ENCODE measurements around the gene DPYSL5.

DPYSL5 gene

DNA sequence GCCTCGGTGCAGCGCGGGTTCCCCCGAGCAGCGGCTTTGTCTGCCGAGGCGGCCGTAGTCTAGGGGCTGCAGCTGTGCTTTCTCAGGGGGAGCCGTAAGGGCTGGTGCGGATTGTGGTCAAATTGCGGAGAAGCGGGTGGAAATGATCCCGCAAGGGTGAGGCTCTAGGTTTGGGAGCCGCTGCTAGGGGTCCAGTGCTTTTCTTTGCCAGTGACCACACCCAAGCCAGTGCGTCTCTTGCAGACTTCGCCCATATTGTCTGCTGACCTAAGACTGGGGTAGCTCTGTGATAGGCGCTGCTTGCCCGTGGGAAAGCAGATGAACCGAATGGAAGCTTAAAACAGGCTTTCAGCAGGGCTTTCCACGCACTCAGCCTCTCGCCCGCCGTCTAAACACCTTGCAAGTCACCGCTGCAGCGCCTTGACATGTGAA, 2.1 kb downstream of the DPYSL5 start:
- no peak for DNase-seq
- no peak overlapping the region for H3K4me3 ChIP-seq (ENCODE audit: low read depth in 1 of 2, low read length in 2 of 2)

DNA sequence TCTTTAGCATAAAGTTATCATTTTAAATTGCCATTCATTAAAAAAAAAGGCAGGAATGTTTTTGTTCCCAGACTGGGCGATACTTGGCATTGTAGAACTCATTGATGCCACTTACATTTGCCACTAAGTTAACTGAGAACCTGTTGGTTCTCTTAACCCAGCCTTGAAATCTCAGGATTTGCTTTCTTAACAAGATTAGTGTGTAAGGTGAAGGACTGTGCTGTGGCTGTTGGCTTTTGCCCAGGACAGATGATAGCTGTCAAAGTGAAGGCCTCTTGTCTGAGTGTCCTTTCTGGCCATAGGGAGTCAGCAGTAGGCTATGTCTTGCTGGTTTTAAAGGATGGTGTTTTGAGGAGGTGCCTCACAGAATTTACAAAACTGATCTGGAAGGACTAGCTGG, 2.6 kb downstream of the DPYSL5 start:
- ATAC-seq (ENCODE audit: insufficient read depth, low read depth) (no peak), DNase-seq (no peak)
- no peaks in the 10 kb centered on the region for H3K9me3 ChIP-seq (ENCODE audit: insufficient read depth, low read length, severe bottlenecking)
- no peaks in the 10 kb centered on the region for H3K36me3 ChIP-seq (ENCODE audit: insufficient read depth, low read length)
- no peak overlapping the region for H3K9ac ChIP-seq (ENCODE audit: low read depth, low read length)
- no peak for TF ChIP-seq EZH2 (IDR thresholded peaks at IDR 0.05; ENCODE audit: borderline replicate concordance, low read depth, low read length, severe bottlenecking)
- TF ChIP-seq, protein P1, sequence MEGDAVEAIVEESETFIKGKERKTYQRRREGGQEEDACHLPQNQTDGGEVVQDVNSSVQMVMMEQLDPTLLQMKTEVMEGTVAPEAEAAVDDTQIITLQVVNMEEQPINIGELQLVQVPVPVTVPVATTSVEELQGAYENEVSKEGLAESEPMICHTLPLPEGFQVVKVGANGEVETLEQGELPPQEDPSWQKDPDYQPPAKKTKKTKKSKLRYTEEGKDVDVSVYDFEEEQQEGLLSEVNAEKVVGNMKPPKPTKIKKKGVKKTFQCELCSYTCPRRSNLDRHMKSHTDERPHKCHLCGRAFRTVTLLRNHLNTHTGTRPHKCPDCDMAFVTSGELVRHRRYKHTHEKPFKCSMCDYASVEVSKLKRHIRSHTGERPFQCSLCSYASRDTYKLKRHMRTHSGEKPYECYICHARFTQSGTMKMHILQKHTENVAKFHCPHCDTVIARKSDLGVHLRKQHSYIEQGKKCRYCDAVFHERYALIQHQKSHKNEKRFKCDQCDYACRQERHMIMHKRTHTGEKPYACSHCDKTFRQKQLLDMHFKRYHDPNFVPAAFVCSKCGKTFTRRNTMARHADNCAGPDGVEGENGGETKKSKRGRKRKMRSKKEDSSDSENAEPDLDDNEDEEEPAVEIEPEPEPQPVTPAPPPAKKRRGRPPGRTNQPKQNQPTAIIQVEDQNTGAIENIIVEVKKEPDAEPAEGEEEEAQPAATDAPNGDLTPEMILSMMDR (IDR thresholded peaks at IDR 0.05; ENCODE audit: borderline replicate concordance, extremely low read depth, low read length, poor library complexity, severe bottlenecking) = no peak
- no peak overlapping the region for H3K4me3 ChIP-seq (ENCODE audit: low read depth in 1 of 2, low read length in 2 of 2)
- H3K4me2 ChIP-seq (ENCODE audit: insufficient read depth, low read length) = no peak overlapping the region
- peaks cover 3% of the 10 kb centered on the region; the same call in 1 of the 2 replicates for H3K4me1 ChIP-seq (ENCODE audit: insufficient read depth, low read length)
- no peaks in the 10 kb centered on the region for H3K79me2 ChIP-seq (ENCODE audit: insufficient read depth, low read length)
- H3K27me3 ChIP-seq (ENCODE audit: insufficient read depth, low read length, poor library complexity) = peaks cover 3% of the 10 kb centered on the region
- H3K27ac ChIP-seq (ENCODE audit: low read length) = no peak overlapping the region
- no peak overlapping the region for H2AFZ ChIP-seq (ENCODE audit: low read depth, low read length)
- no peaks in the 10 kb centered on the region for H4K20me1 ChIP-seq (ENCODE audit: insufficient read depth, low read length)

More for the DNA sequence above, 2.1 kb downstream of the DPYSL5 start:
- Histone ChIP-seq H3K9me3 (ENCODE audit: insufficient read depth, low read length, severe bottlenecking) (no peaks in the 10 kb centered on the region), H3K36me3 (ENCODE audit: insufficient read depth, low read length) (no peaks in the 10 kb centered on the region), H3K79me2 (ENCODE audit: insufficient read depth, low read length) (no peaks in the 10 kb centered on the region), H4K20me1 (ENCODE audit: insufficient read depth, low read length) (no peaks in the 10 kb centered on the region), H3K4me1 (ENCODE audit: insufficient read depth, low read length) (peaks cover 3% of the 10 kb centered on the region; the same call in 1 of the 2 replicates), H2AFZ (ENCODE audit: low read depth, low read length) (no peak overlapping the region), H3K9ac (ENCODE audit: low read depth, low read length) (no peak overlapping the region), H3K27ac (ENCODE audit: low read length) (no peak overlapping the region), H3K4me2 (ENCODE audit: insufficient read depth, low read length) (no peak overlapping the region), H3K27me3 (ENCODE audit: insufficient read depth, low read length, poor library complexity) (peaks cover 3% of the 10 kb centered on the region)
- TF ChIP-seq, protein P1 (IDR thresholded peaks at IDR 0.05; ENCODE audit: borderline replicate concordance, extremely low read depth, low read length, poor library complexity, severe bottlenecking) = no peak
- no peak for TF ChIP-seq EZH2 (IDR thresholded peaks at IDR 0.05; ENCODE audit: borderline replicate concordance, low read depth, low read length, severe bottlenecking)
- ATAC-seq (ENCODE audit: insufficient read depth, low read depth) = no peak

DNA sequence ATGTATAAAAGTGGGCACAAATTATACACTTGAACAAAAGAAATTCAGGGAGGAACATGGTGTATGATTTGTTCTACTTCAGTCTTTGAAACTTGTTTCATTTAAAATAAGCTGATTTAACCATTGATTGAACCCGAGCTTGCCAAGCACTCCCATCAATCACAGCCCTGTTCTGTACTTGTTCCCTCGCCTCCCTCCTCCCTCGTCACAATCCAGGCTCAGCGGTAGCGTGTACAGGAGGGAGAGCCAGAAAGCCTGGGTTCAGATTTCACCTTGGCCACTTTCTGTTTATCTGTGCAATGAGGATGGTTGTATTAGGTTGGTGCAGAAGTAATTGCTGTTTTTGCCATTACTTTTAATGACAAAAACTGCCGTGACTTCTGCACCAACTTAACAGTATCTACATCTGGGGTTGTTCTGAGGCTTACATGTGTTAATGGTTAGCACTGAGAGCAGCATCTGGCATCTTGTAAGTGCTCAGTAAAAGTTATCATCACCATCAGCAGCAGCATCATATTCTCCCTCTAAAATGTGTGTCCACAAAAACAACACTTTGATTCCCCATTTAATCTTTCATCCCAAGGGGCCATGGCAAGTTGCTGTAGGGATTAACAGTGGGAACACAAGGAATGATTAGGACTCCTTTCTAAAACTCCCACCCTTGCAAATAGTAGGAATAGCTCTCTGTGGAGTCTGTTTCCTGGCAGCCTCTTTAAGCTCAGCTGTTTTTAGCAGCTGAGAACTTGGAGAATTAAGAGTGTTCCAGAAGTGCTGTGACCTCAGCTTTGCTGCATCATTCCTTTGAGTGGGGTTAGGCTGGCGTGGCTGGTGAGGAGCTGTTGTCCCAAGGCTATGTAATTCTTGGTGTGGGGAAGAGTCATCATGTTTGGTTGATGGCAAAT, 4.7 kb downstream of the DPYSL5 start:
- Histone ChIP-seq H2AFZ (ENCODE audit: low read depth, low read length) (no peak overlapping the region), H4K20me1 (ENCODE audit: insufficient read depth, low read length) (no peaks in the 10 kb centered on the region), H3K4me3 (ENCODE audit: low read depth in 1 of 2, low read length in 2 of 2) (no peak overlapping the region), H3K9ac (ENCODE audit: low read depth, low read length) (no peak overlapping the region), H3K4me1 (ENCODE audit: insufficient read depth, low read length) (no peaks in the 10 kb centered on the region), H3K79me2 (ENCODE audit: insufficient read depth, low read length) (no peaks in the 10 kb centered on the region), H3K27ac (ENCODE audit: low read length) (no peak overlapping the region), H3K27me3 (ENCODE audit: insufficient read depth, low read length, poor library complexity) (no peaks in the 10 kb centered on the region), H3K9me3 (ENCODE audit: insufficient read depth, low read length, severe bottlenecking) (no peaks in the 10 kb centered on the region), H3K4me2 (ENCODE audit: insufficient read depth, low read length) (no peak overlapping the region), H3K36me3 (ENCODE audit: insufficient read depth, low read length) (no peaks in the 10 kb centered on the region)
- no peak for DNase-seq
- no peak for ATAC-seq (ENCODE audit: insufficient read depth, low read depth)
- no peak for TF ChIP-seq EZH2 (IDR thresholded peaks at IDR 0.05; ENCODE audit: borderline replicate concordance, low read depth, low read length, severe bottlenecking)
- TF ChIP-seq, protein P1 (IDR thresholded peaks at IDR 0.05; ENCODE audit: borderline replicate concordance, extremely low read depth, low read length, poor library complexity, severe bottlenecking) = no peak

Measured in DND-41 (cell line).